ENCODE data around the gene CD68.

DNA sequence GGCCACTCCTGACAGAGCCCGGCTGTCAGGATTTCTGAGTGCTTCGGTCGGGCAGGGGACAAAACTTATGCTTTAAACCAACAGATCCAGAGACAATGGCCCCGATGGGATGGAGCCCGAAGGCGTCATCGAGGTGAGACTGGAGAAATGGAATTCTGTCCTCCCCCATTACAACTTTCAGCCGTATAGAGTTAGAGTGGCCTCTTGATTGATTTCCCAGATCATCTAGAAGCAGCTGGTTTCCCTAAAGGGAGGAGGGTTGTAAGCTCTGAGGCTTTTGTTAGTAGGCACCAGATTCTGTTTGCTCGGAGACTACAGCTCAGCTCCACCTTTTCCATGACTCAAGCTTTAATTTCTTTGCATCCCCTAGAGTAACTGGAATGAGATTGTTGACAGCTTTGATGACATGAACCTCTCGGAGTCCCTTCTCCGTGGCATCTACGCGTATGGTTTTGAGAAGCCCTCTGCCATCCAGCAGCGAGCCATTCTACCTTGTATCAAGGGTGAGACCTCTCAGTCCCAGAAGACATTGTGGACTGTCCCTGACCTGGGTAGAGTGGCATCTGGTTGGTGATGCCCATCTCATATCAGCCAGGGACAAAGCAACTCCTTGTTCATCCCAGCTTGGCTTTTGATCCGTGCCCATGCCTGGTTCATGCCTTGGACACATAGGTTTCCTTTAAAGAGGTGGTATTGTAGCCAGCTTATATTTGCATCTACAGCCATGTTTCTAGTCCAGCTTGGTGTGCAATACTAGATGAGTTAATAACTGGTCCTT, 5.1 kb upstream of the CD68 start:
- no peak for TF ChIP-seq POLR2AphosphoS5 (IDR thresholded peaks at IDR 0.05)
- TF ChIP-seq, protein P1, sequence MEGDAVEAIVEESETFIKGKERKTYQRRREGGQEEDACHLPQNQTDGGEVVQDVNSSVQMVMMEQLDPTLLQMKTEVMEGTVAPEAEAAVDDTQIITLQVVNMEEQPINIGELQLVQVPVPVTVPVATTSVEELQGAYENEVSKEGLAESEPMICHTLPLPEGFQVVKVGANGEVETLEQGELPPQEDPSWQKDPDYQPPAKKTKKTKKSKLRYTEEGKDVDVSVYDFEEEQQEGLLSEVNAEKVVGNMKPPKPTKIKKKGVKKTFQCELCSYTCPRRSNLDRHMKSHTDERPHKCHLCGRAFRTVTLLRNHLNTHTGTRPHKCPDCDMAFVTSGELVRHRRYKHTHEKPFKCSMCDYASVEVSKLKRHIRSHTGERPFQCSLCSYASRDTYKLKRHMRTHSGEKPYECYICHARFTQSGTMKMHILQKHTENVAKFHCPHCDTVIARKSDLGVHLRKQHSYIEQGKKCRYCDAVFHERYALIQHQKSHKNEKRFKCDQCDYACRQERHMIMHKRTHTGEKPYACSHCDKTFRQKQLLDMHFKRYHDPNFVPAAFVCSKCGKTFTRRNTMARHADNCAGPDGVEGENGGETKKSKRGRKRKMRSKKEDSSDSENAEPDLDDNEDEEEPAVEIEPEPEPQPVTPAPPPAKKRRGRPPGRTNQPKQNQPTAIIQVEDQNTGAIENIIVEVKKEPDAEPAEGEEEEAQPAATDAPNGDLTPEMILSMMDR (IDR thresholded peaks at IDR 0.05) = no peak
- no peak for TF ChIP-seq POLR2A (IDR thresholded peaks at IDR 0.05)

Measured in prostate gland (tissue), 2 donors.